ENCODE results near the gene IYD. TPM values are rescaled to one million over a fixed set of nuclear protein-coding genes. Genes with fewer than 3 reads are reported as not detected.
A peak's percentile ranks its signal among the peaks of the same experiment; 100 is the strongest.

The IYD gene
- total and polyA plus RNA-seq, 2 experiments from 2014 or later = not detected

DNA sequence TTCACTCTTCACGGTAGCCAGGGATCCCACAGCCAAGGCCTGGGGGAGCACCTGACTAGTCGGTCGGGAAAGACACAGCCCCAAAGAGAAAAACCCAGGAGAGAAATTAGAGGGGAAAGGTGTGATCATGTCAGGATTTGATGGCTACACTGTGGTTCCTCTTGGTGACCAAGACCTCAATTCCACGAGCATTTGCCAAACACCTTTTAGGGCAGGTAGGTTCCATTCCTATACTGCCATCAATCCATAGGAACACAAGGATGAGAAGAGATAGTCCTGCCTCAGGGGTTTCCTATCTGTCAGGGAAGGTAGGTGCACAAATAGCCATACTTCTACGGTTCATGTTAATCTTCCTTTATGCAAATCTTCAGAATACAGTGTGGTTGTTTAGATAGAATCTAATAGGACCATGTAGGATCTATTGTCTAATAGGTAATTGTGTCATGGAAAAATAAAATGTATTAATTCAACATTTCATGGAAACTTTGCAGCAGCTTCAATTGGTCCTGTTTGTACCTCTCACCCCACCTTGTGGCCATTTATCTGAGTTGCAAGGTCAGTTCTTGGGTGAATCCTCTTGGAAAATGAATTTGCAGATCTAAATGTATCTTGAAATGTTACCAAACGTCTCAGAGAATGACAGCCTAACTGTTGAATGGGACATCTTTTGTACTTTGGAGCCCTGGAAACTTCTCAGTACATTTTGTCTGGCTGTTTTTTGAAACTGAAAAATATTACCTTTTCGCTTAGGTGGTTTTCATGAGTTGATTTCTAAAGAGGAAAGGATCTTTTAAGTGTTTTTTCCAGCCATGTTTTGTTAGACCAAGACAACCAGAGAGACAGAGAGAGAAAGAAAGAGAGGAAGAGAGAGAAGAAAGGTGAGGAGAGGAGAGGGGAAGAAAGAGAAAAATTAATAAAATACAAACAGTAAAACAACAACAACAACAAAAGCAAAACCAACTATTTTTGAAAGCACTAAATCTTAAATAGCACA is 33.7 kb upstream of the IYD start:
- H3K9me3 ChIP-seq (ENCODE audit: low read depth) = no peaks in the 10 kb centered on the region
- in situ Hi-C loops (cut with MboI) = no loop called here
- H2AFZ ChIP-seq = no peak overlapping the region
- H3F3A ChIP-seq (ENCODE audit: insufficient read depth) = peaks cover 5% of the 10 kb centered on the region; the same call in 1 of the 2 replicates
- H3K27me3 ChIP-seq (replicated peaks; ENCODE audit: insufficient read depth) = no peaks in the 10 kb centered on the region
- no peak overlapping the region for H3K9ac ChIP-seq
- no peaks in the 10 kb centered on the region for H3K79me2 ChIP-seq (ENCODE audit: insufficient read depth)
- DNase-seq = peak; percentile 80
- H4K20me1 ChIP-seq (ENCODE audit: insufficient read depth) = no peaks in the 10 kb centered on the region
- H3K9me2 ChIP-seq (ENCODE audit: insufficient read depth) = no peaks in the 10 kb centered on the region
- no peak overlapping the region for H3K27ac ChIP-seq
- TF ChIP-seq EZH2phosphoT487 (IDR thresholded peaks at IDR 0.05; ENCODE audit: insufficient read depth, low read depth) (no peak), EZH2 (IDR thresholded peaks at IDR 0.05; ENCODE audit: insufficient read depth, poor library complexity, severe bottlenecking) (no peak)
- no peak overlapping the region for H3K4me2 ChIP-seq (ENCODE audit: unreplicated experiment)
- WGBS, 2 experiments (ENCODE audit: low coverage in 1 of 2, low lambda C conversion rate in 2 of 2, missing lambda C conversion rate in 2 of 2) = 60 to 62% methylated on average over 7 of the region's 7 CpGs
- no peak overlapping the region for H3K4me3 ChIP-seq
- H3K4me1 ChIP-seq (ENCODE audit: insufficient read depth) = peaks cover 10% of the 10 kb centered on the region
- no peaks in the 10 kb centered on the region for H3K36me3 ChIP-seq (ENCODE audit: low read depth)

DNA sequence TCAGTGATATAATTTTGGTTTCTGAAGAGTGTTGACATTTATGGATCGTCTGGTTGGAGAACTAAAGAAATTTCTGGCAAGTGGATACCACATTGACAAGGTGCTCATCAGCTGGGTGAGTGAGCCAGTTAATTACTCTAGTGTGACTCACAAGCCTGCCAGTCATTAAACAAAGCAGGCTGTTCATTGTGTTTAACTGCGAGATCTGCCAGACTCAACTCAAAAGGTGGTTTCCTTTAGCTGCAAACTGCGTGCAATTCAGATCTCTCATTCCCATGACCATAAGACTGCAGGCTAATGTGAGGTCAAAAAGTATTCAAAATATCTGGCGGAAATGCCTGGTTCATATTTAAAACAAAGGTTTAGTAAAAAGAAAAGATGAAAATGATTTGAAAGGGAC is 32.5 kb upstream of the IYD start:
- Histone ChIP-seq H3K9me3 (ENCODE audit: low read depth) (no peaks in the 10 kb centered on the region), H3K9me2 (ENCODE audit: insufficient read depth) (no peaks in the 10 kb centered on the region), H2AFZ (no peak overlapping the region), H3K27me3 (replicated peaks; ENCODE audit: insufficient read depth) (no peaks in the 10 kb centered on the region), H3K36me3 (ENCODE audit: low read depth) (no peaks in the 10 kb centered on the region), H3K4me2 (ENCODE audit: unreplicated experiment) (no peak overlapping the region), H3K27ac (no peak overlapping the region), H4K20me1 (ENCODE audit: insufficient read depth) (no peaks in the 10 kb centered on the region), H3F3A (ENCODE audit: insufficient read depth) (peaks cover 5% of the 10 kb centered on the region; the same call in 1 of the 2 replicates), H3K4me1 (ENCODE audit: insufficient read depth) (peaks cover 10% of the 10 kb centered on the region), H3K9ac (no peak overlapping the region), H3K4me3 (no peak overlapping the region), H3K79me2 (ENCODE audit: insufficient read depth) (no peaks in the 10 kb centered on the region)
- TF ChIP-seq EZH2 (IDR thresholded peaks at IDR 0.05; ENCODE audit: insufficient read depth, poor library complexity, severe bottlenecking) (no peak), EZH2phosphoT487 (IDR thresholded peaks at IDR 0.05; ENCODE audit: insufficient read depth, low read depth) (no peak)
- in situ Hi-C loops (cut with MboI) = no loop called here
- peak; percentile 56 for DNase-seq
- WGBS, 2 experiments (ENCODE audit: low coverage in 1 of 2, low lambda C conversion rate in 2 of 2, missing lambda C conversion rate in 2 of 2) = 32 to 35% methylated on average over 4 of the region's 4 CpGs

DNA sequence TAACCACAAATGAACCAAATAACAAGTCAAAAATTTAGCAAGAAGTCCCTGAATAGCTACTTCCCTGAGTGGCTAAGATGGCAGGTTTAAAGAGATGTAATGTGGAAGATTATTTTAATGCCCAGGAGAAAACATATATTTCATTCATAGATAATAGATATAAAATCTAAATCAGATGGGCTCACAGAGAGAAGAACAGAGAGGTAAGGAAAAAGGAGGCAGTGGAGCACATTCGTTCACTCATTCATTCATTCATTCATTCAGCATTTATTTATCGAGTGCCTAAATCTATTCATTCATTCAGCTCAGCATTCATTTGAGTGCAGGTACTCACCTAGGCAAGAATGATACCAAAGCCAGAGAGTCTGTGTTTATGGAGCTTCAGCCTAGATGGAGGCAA is 32.1 kb upstream of the IYD start:
- TF ChIP-seq EZH2 (IDR thresholded peaks at IDR 0.05; ENCODE audit: insufficient read depth, poor library complexity, severe bottlenecking) (no peak), EZH2phosphoT487 (IDR thresholded peaks at IDR 0.05; ENCODE audit: insufficient read depth, low read depth) (no peak)
- Histone ChIP-seq H3K9ac (no peak overlapping the region), H3K9me3 (ENCODE audit: low read depth) (no peaks in the 10 kb centered on the region), H3K4me2 (ENCODE audit: unreplicated experiment) (no peak overlapping the region), H3K27ac (no peak overlapping the region), H3K79me2 (ENCODE audit: insufficient read depth) (no peaks in the 10 kb centered on the region), H3K27me3 (replicated peaks; ENCODE audit: insufficient read depth) (no peaks in the 10 kb centered on the region), H3K36me3 (ENCODE audit: low read depth) (no peaks in the 10 kb centered on the region), H3K9me2 (ENCODE audit: insufficient read depth) (no peaks in the 10 kb centered on the region), H3K4me3 (no peak overlapping the region), H3F3A (ENCODE audit: insufficient read depth) (peaks cover 5% of the 10 kb centered on the region; the same call in 1 of the 2 replicates), H2AFZ (no peak overlapping the region), H4K20me1 (ENCODE audit: insufficient read depth) (no peaks in the 10 kb centered on the region), H3K4me1 (ENCODE audit: insufficient read depth) (peaks cover 10% of the 10 kb centered on the region)
- DNase-seq = no peak
- 80 to 86% methylated on average over 2 of the region's 2 CpGs for WGBS, 2 experiments (ENCODE audit: low coverage in 1 of 2, low lambda C conversion rate in 2 of 2, missing lambda C conversion rate in 2 of 2)
- in situ Hi-C loops (cut with MboI) = no loop called here

DNA sequence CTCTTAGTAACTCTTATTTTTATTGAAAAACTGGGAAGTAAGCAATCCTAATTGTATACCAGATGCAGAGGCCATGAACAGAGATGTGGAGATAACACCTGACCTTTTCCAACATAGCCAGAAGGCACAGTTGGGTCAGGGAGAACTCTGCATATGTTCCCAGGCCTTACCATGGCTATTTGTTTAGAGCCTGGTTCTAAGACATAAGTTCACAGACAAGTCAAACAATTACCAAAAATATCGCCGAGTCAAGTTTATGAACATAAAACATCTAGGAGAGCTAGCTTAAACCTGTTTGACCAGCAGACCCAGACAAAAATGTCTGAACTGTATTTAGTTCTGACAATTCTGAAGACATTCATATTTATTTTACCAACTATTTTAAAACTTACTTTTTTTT is 26.7 kb upstream of the IYD start:
- Histone ChIP-seq H3K36me3 (ENCODE audit: low read depth) (no peaks in the 10 kb centered on the region), H3K9me2 (ENCODE audit: insufficient read depth) (no peaks in the 10 kb centered on the region), H3K4me1 (ENCODE audit: insufficient read depth) (peaks cover 21% of the 10 kb centered on the region), H3K4me3 (no peak overlapping the region), H3K79me2 (ENCODE audit: insufficient read depth) (no peaks in the 10 kb centered on the region), H3K9ac (no peak overlapping the region), H3K27me3 (replicated peaks; ENCODE audit: insufficient read depth) (no peaks in the 10 kb centered on the region), H2AFZ (no peak overlapping the region), H3K4me2 (ENCODE audit: unreplicated experiment) (no peak overlapping the region), H3F3A (ENCODE audit: insufficient read depth) (peaks cover 12% of the 10 kb centered on the region), H4K20me1 (ENCODE audit: insufficient read depth) (no peaks in the 10 kb centered on the region), H3K9me3 (ENCODE audit: low read depth) (no peaks in the 10 kb centered on the region), H3K27ac (no peak overlapping the region)
- in situ Hi-C loops (cut with MboI) = loop anchor here (5.0 kb wide), 1 partner anchor 265 kb away; no protein-coding TSS in a partner anchor
- WGBS, 2 experiments (ENCODE audit: low coverage in 1 of 2, low lambda C conversion rate in 2 of 2, missing lambda C conversion rate in 2 of 2) = 95 to 98% methylated on average over 2 of the region's 2 CpGs
- no peak for TF ChIP-seq EZH2 (IDR thresholded peaks at IDR 0.05; ENCODE audit: insufficient read depth, poor library complexity, severe bottlenecking)
- no peak for TF ChIP-seq EZH2phosphoT487 (IDR thresholded peaks at IDR 0.05; ENCODE audit: insufficient read depth, low read depth)
- DNase-seq = no peak
